ENCODE measurements around the gene NFATC1. TPM values are rescaled to one million over a fixed set of nuclear protein-coding genes. Genes with fewer than 3 reads are reported as not detected.

The NFATC1 gene
- total and polyA plus RNA-seq, 5 donors = 14.7 to 25.3 (median 20.3) TPM

GRCh38 chr18:79453816-79454735, 58.3 kb downstream of the NFATC1 start:
- DNase-seq (peak; percentile 77 to 87 (median 81)), ATAC-seq (peak; percentile 41 to 77)
- no peak overlapping the region for H3K4me3 ChIP-seq (ENCODE audit: low read length)
- H3K9me3 ChIP-seq (ENCODE audit: control insufficient read depth, low read length) = no peaks in the 10 kb centered on the region
- intact Hi-C loops (cut with DNase I) = loop anchor here in 1 of 4 donors (5.0 kb wide), 1 partner anchor 47 kb away; no protein-coding TSS in a partner anchor
- peaks cover 5% of the 10 kb centered on the region for H3K4me1 ChIP-seq (ENCODE audit: control insufficient read depth, insufficient read depth, low read length)
- no peaks in the 10 kb centered on the region for H3K27me3 ChIP-seq (ENCODE audit: control insufficient read depth, insufficient read depth)
- H3K27ac ChIP-seq (ENCODE audit: low read length) = no peak overlapping the region
- WGBS = 71% methylated on average over 32 of the region's 32 CpGs

DNA sequence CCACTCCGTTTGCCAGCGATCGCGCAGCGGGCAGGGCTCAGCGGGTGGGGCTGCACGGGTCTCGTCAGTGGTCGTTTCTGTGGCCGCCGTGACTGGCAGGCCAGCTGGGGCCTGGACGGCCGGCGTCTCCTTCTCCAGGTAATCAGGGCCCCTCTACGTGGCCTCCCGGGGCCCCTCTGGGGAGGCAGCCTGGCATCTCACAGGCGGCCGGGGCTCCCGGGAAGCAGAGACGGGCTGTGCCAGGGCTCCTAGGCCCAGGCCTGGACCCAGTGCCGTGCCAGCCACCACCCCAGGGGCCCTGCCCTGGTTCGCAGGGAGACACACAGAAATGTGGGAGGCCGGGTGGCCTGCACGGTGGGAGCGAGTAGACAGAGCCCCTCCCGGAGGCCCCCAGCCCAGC, 59.5 kb downstream of the NFATC1 start:
- WGBS = 95% methylated on average over 26 of the region's 26 CpGs
- intact Hi-C loops (cut with DNase I) = loop anchor here in 1 of 4 donors (5.0 kb wide), 1 partner anchor 52 kb away; no protein-coding TSS in a partner anchor
- ATAC-seq (no peak), DNase-seq (no peak)
- H3K27me3 ChIP-seq (ENCODE audit: control insufficient read depth, insufficient read depth) = no peaks in the 10 kb centered on the region
- H3K4me1 ChIP-seq (ENCODE audit: control insufficient read depth, insufficient read depth, low read length) = peaks cover 8% of the 10 kb centered on the region
- H3K4me3 ChIP-seq (ENCODE audit: low read length) = no peak overlapping the region
- H3K9me3 ChIP-seq (ENCODE audit: control insufficient read depth, low read length) = no peaks in the 10 kb centered on the region
- H3K27ac ChIP-seq (ENCODE audit: low read length) = no peak overlapping the region

GRCh38 chr18:79456105-79456980, 60.6 kb downstream of the NFATC1 start:
- Histone ChIP-seq H3K27ac (ENCODE audit: low read length) (no peak overlapping the region), H3K27me3 (ENCODE audit: control insufficient read depth, insufficient read depth) (no peaks in the 10 kb centered on the region), H3K9me3 (ENCODE audit: control insufficient read depth, low read length) (no peaks in the 10 kb centered on the region), H3K4me3 (ENCODE audit: low read length) (no peak overlapping the region), H3K4me1 (ENCODE audit: control insufficient read depth, insufficient read depth, low read length) (peaks cover 8% of the 10 kb centered on the region)
- intact Hi-C loops (cut with DNase I) = loop anchor here in 1 of 4 donors (5.0 kb wide), 1 partner anchor 51 kb away; no protein-coding TSS in a partner anchor
- 96% methylated on average over 37 of the region's 37 CpGs for WGBS
- DNase-seq (peak in 1 of 3 donors; percentile 69), ATAC-seq (no peak)

DNA sequence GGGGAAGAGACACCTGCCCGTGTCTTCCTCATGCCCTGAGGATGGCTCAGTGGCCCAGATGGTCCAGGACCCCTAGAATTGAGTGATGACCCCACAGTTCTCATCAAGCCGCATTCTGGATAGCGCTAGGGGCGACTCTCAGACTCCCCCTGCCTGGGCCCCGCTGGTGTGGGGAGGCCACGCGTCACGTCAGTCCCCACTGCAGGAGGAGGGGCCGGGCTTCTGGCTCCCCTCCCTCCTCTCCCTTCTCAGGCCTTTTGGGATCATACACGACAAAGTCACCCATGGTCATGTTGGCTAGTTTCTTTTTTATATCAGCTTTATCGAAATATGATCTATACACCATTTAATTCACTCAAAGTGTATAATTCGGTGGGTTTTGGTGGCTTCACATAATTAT, 61.5 kb downstream of the NFATC1 start:
- no peak for DNase-seq
- peaks cover 8% of the 10 kb centered on the region for H3K4me1 ChIP-seq (ENCODE audit: control insufficient read depth, insufficient read depth, low read length)
- no peak for ATAC-seq
- WGBS = 92% methylated on average over 12 of the region's 12 CpGs
- H3K4me3 ChIP-seq (ENCODE audit: low read length) = no peak overlapping the region
- no peak overlapping the region for H3K27ac ChIP-seq (ENCODE audit: low read length)
- H3K27me3 ChIP-seq (ENCODE audit: control insufficient read depth, insufficient read depth) = no peaks in the 10 kb centered on the region
- no peaks in the 10 kb centered on the region for H3K9me3 ChIP-seq (ENCODE audit: control insufficient read depth, low read length)
- intact Hi-C loops (cut with DNase I) = loop anchor here in 1 of 4 donors (5.0 kb wide), 1 partner anchor 50 kb away; no protein-coding TSS in a partner anchor

DNA sequence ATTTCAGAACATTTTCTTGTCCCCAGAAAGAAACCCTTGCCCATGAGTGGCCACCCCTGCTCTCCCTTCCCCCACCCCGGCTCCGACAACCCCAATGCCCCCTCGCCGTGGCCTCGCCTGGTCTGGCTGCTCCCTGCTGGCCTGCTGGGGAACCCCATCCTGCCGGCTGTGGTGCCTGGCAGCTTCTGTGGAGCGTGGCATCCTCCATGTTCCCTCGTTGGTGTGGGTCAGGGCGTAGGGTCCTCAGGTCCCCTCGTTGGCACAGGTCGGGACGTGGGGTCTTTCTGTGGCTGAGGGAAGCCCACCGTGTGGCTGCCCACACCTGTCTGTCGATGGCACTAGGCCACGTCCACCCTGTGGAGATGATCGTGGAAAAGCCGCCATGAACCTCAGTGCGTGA, 61.9 kb downstream of the NFATC1 start:
- Histone ChIP-seq H3K4me1 (ENCODE audit: control insufficient read depth, insufficient read depth, low read length) (peaks cover 8% of the 10 kb centered on the region), H3K4me3 (ENCODE audit: low read length) (no peak overlapping the region), H3K9me3 (ENCODE audit: control insufficient read depth, low read length) (no peaks in the 10 kb centered on the region), H3K27me3 (ENCODE audit: control insufficient read depth, insufficient read depth) (no peaks in the 10 kb centered on the region), H3K27ac (ENCODE audit: low read length) (no peak overlapping the region)
- intact Hi-C loops (cut with DNase I) = loop anchor here in 1 of 4 donors (2.0 to 5.0 kb wide), 2 partner anchors 50 to 61 kb away; no protein-coding TSS in a partner anchor
- DNase-seq (peak in 1 of 3 donors; percentile 66), ATAC-seq (no peak)
- WGBS = 93% methylated on average over 18 of the region's 18 CpGs

- Histone ChIP-seq H3K4me3 (ENCODE audit: low read length) (no peak overlapping the region), H3K9me3 (ENCODE audit: control insufficient read depth, low read length) (no peaks in the 10 kb centered on the region), H3K4me1 (ENCODE audit: control insufficient read depth, insufficient read depth, low read length) (peaks cover 8% of the 10 kb centered on the region), H3K27me3 (ENCODE audit: control insufficient read depth, insufficient read depth) (no peaks in the 10 kb centered on the region), H3K27ac (ENCODE audit: low read length) (peak overlapping the region; percentile 59)
- ATAC-seq (peak; percentile 89 to 90), DNase-seq (peak; percentile 89 to 94 (median 90))
- intact Hi-C loops (cut with DNase I) = loop anchor here in 1 of 4 donors (2.0 to 5.0 kb wide), 2 partner anchors 49 to 61 kb away; no protein-coding TSS in a partner anchor
- WGBS = 44% methylated on average over 45 of the region's 45 CpGs
These were observed 62.6 kb downstream of the NFATC1 start for GRCh38 chr18:79458131-79458838.

- peaks cover 8% of the 10 kb centered on the region for H3K4me1 ChIP-seq (ENCODE audit: control insufficient read depth, insufficient read depth, low read length)
- DNase-seq = peak in 2 of 3 donors; percentile 53 to 64
- H3K4me3 ChIP-seq (ENCODE audit: low read length) = no peak overlapping the region
- peak overlapping the region; percentile 59 for H3K27ac ChIP-seq (ENCODE audit: low read length)
- intact Hi-C loops (cut with DNase I) = loop anchor here in 1 of 4 donors (2.0 to 5.0 kb wide), 2 partner anchors 48 to 62 kb away; no protein-coding TSS in a partner anchor
- WGBS = 74% methylated on average over 40 of the region's 40 CpGs
- H3K27me3 ChIP-seq (ENCODE audit: control insufficient read depth, insufficient read depth) = no peaks in the 10 kb centered on the region
- ATAC-seq = peak in 1 of 2 donors; percentile 57
- H3K9me3 ChIP-seq (ENCODE audit: control insufficient read depth, low read length) = no peaks in the 10 kb centered on the region
These were observed 63.4 kb downstream of the NFATC1 start for GRCh38 chr18:79458917-79459803.

- peak overlapping the region; percentile 6 for H3K27ac ChIP-seq (ENCODE audit: low read length)
- intact Hi-C loops (cut with DNase I) = loop anchor here in 1 of 4 donors (2.0 to 5.0 kb wide), 2 partner anchors 47 to 63 kb away; no protein-coding TSS in a partner anchor
- no peak for DNase-seq
These were observed 64.3 kb downstream of the NFATC1 start for GRCh38 chr18:79459946-79460480.

DNA sequence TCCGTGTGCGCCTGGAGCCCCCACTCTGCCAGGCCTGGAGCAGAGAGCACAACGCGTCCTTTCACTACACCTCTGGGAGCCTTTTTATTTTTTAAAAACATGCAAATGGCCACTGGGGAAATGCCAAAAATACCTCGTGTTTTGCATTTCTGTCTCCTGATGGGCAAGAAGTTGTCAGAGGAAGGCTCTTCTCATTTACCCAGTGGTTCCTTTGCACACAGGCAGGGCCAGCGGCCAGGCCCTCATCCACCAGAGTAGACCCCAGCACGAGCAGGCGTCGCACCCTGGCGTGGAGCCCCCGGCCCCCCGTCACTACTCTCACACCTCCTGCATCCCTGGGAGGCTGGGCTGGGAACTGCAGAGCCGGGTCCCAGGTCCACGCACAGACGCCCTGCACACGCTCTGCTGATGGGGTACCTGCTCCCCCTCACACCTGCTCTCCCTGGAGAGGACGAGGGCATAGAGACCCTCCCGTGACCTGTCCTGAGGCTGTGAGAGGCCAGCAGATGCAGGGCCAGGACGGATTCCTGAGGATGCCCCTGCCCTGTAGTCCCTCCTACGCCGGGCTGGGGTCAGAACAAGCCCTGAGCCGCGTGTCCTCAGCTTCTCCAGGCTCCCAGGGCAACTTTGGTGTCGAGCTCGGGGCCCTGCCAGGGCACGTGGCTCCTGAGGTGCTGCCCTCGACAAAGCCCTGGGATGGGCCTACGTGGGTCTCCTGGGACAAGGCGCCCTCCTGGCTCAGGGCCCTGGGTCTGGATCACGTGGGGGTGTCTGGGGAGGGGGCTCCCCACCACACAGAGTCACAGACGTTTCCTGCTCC, 65.0 kb downstream of the NFATC1 start:
- DNase-seq (no peak), ATAC-seq (no peak)
- intact Hi-C loops (cut with DNase I) = no loop called here
- H3K9me3 ChIP-seq (ENCODE audit: control insufficient read depth, low read length) = no peaks in the 10 kb centered on the region
- no peaks in the 10 kb centered on the region for H3K27me3 ChIP-seq (ENCODE audit: control insufficient read depth, insufficient read depth)
- H3K4me1 ChIP-seq (ENCODE audit: control insufficient read depth, insufficient read depth, low read length) = peaks cover 12% of the 10 kb centered on the region
- H3K4me3 ChIP-seq (ENCODE audit: low read length) = no peak overlapping the region
- WGBS = 88% methylated on average over 31 of the region's 31 CpGs
- H3K27ac ChIP-seq (ENCODE audit: low read length) = no peak overlapping the region

More at GRCh38 chr18:79459946-79460480, 64.3 kb downstream of the NFATC1 start:
- ATAC-seq = no peak
- no peak overlapping the region for H3K4me3 ChIP-seq (ENCODE audit: low read length)
- peaks cover 6% of the 10 kb centered on the region for H3K4me1 ChIP-seq (ENCODE audit: control insufficient read depth, insufficient read depth, low read length)
- 66% methylated on average over 9 of the region's 9 CpGs for WGBS
- H3K27me3 ChIP-seq (ENCODE audit: control insufficient read depth, insufficient read depth) = no peaks in the 10 kb centered on the region
- H3K9me3 ChIP-seq (ENCODE audit: control insufficient read depth, low read length) = no peaks in the 10 kb centered on the region
